GM19452 (cell line): ENCODE results near the gene IDH1.
"Not testable (repeated sequence)": the region's sequence is repeated elsewhere in the genome, so short reads cannot be mapped to it uniquely, and the experiment has no call there.

ENCODE experiments used
- ATAC-seq: cut with Tn5 transposase; IDR thresholded peaks from one replicate; pipeline ENCODE4 v1.9.1; 2021; ENCODE audit not compliant: unreplicated experiment

IDH1 gene

GRCh38 chr2:208256849-208257813 is 2.3 kb upstream of the IDH1 start:
- ATAC-seq = not testable (repeated sequence)

GRCh38 chr2:208256192-208256782 is 1.4 kb upstream of the IDH1 start:
- ATAC-seq = no peak

- peak; percentile 31 for ATAC-seq
These were observed 761 bp upstream of the IDH1 start for GRCh38 chr2:208255557-208256106.

GRCh38 chr2:208254118-208254870 is 577 bp downstream of the IDH1 start:
- ATAC-seq = peak; percentile 60

GRCh38 chr2:208253600-208254117 is 1.2 kb downstream of the IDH1 start:
- ATAC-seq = no peak

GRCh38 chr2:208252716-208253492 is 2.0 kb downstream of the IDH1 start:
- no peak for ATAC-seq

GRCh38 chr2:208251098-208251497 is 3.8 kb downstream of the IDH1 start:
- no peak for ATAC-seq

GRCh38 chr2:208250388-208250787 is 4.5 kb downstream of the IDH1 start:
- ATAC-seq = no peak

- ATAC-seq = no peak
These were observed 5.6 kb downstream of the IDH1 start for GRCh38 chr2:208249296-208249695.

GRCh38 chr2:208248601-208249000 is 6.3 kb downstream of the IDH1 start:
- no peak for ATAC-seq

- ATAC-seq = no peak
These were observed 9.1 kb downstream of the IDH1 start for GRCh38 chr2:208245746-208246145.

- ATAC-seq = no peak
These were observed 10.4 kb downstream of the IDH1 start for GRCh38 chr2:208244422-208244821.

- no peak for ATAC-seq
These were observed 14.2 kb downstream of the IDH1 start for GRCh38 chr2:208240619-208241209.

- ATAC-seq = no peak
These were observed 14.9 kb downstream of the IDH1 start for GRCh38 chr2:208239770-208240493.

GRCh38 chr2:208235860-208236259 is 19.0 kb downstream of the IDH1 start:
- ATAC-seq = no peak

GRCh38 chr2:208234786-208235185 is 20.1 kb downstream of the IDH1 start:
- no peak for ATAC-seq

- no peak for ATAC-seq
These were observed 26.4 kb downstream of the IDH1 start for GRCh38 chr2:208228476-208228875.

GRCh38 chr2:208227581-208228232 is 27.2 kb downstream of the IDH1 start:
- ATAC-seq = no peak

GRCh38 chr2:208224802-208225201 is 30.1 kb downstream of the IDH1 start:
- ATAC-seq = no peak
